HEK293 (cell line): ENCODE data around the gene CSMD2.

Source experiments
- CTCF ChIP-seq: fragments of 450-650 bp; formaldehyde crosslinking; IDR thresholded peaks from 2 replicates; pipeline ENCODE4 v1.5.1; 2016; ENCODE audit warnings: missing biosample characterization, missing genetic modification characterization
- EGR2 ChIP-seq: fragments of 450-650 bp; formaldehyde crosslinking; IDR thresholded peaks from 2 replicates; pipeline ENCODE4 v1.5.1; 2016; ENCODE audit warnings: low read depth, missing biosample characterization, missing genetic modification characterization
- REST ChIP-seq: fragments of 450-650 bp; formaldehyde crosslinking; IDR thresholded peaks from 2 replicates; pipeline ENCODE4 v1.5.1; 2016; ENCODE audit warnings: missing biosample characterization, missing genetic modification characterization
- ZNF76 ChIP-seq: fragments of 450-650 bp; formaldehyde crosslinking; IDR thresholded peaks from 2 replicates; pipeline ENCODE4; 2016; ENCODE audit warnings: low read depth, missing biosample characterization, missing genetic modification characterization, borderline replicate concordance
- ZNF785 ChIP-seq: fragments of 450-650 bp; formaldehyde crosslinking; IDR thresholded peaks from 2 replicates; pipeline ENCODE4 v1.5.1; 2016; ENCODE audit warnings: missing biosample characterization, missing genetic modification characterization

- TF ChIP-seq CTCF (tag by site-specific recombination) (no peak), REST (tag by site-specific recombination) (no peak), ZNF785 (tag by site-specific recombination) (no peak), EGR2 (tag by site-specific recombination) (no peak), ZNF76 (tag by site-specific recombination) (no peak)
Measured at GRCh38 chr1:33637846-33638440, 527.1 kb downstream of the CSMD2 start.
